Heart left ventricle (tissue), 13 donors: ENCODE data around the gene LPP.

Experiments
- CTCF ChIP-seq, 12 donors: fragments of 200-600 bp; sonication (generic) in 4 of 12; IDR thresholded peaks; one replicate each; pipeline versions ENCODE4 v1.5.0 to v1.8.0; 2018 to 2022; ENCODE audit warnings: antibody characterized with exemption in 12 of 12, mild to moderate bottlenecking in 5 of 12
- POLR2A ChIP-seq, 2 donors: fragments of 450-650 bp; IDR thresholded peaks; one replicate each; pipeline ENCODE4 v1.6.1; 2017; ENCODE audit warnings: antibody characterized with exemption in 2 of 2, mild to moderate bottlenecking in 2 of 2, moderate library complexity in 2 of 2
- donor health status: ischemic (EF 13 %, LVEDD 7.1; RV severe dilation, severe dysfunction).
- donor health status: DM: no; HTN: yes; CAD: no.
- donor health status: DM: no; HTN: no; CAD: no.
- donor health status: ischemic (EF 25% LVEDD 6.9; RV normal size, moderate dysfunction).
- donor health status: ischemic (EF 25% LVEDD 5.7; RV mildly dilated, moderate dysfunction).
- donor health status: ischemic (EF 35%, LVEDD 5.7; RV mildly dilated, moderate dysfunction).
- donor health status: nonischemic (EF 11% LVEDD 7.7; RV severe dilation, severe dysfunction).
- donor health status: DM: yes; HTN: yes; CAD: no.
- donor health status: PGD.
- donor health status: ischemic (EF 29% LVEDD 5.4; RV normal size, mild dysfunction).
- donor health status: nonischemic (EF 23%, LVEDD 6.1; RV moderate dilation, normal function).

- no peak for TF ChIP-seq POLR2A (IDR thresholded peaks at IDR 0.05)
- TF ChIP-seq CTCF (IDR thresholded peaks at IDR 0.05) = no peak
These were observed 334.8 kb downstream of the LPP start for GRCh38 chr3:188488801-188489200.
